CD14-positive monocyte (primary cell): ENCODE results near the gene ZDHHC14. TPM values are rescaled to one million over a fixed set of nuclear protein-coding genes. Genes with fewer than 3 reads are reported as not detected.

Source experiments
- DNase-seq, 3 donors: peaks; one replicate each; pipeline ENCODE4 v3.0.0-alpha.2; 2011 to 2022
- H2AFZ ChIP-seq: 2 replicates; pipeline ENCODE4 v1.6.0; 2012; ENCODE audit warnings: mild to moderate bottlenecking, low read depth, low read length, inconsistent platforms; ENCODE audit not compliant: insufficient read depth, poor library complexity, severe bottlenecking
- H3K27ac ChIP-seq, 2 donors: 1 replicate in 1 of 2; 2 replicates in 1 of 2; pipeline ENCODE4 v1.5.1; 2012 to 2013; ENCODE audit warnings: low read length in 2 of 2, control low read depth in 1 of 2, inconsistent platforms in 1 of 2, low read depth in 1 of 2, mild to moderate bottlenecking in 1 of 2
- H3K27me3 ChIP-seq, 2 donors: one replicate each; pipeline versions ENCODE4 v1.6.0 to v1.6.1; 2011 to 2013; ENCODE audit warnings: low read length in 2 of 2; ENCODE audit not compliant: control insufficient read depth in 2 of 2, insufficient read depth in 2 of 2
- H3K36me3 ChIP-seq, 2 donors: replicated peaks in 1 of 2; 1 replicate in 1 of 2; 2 replicates in 1 of 2; pipeline versions ENCODE4 v1.5.1 to v1.6.1; 2012 to 2013; ENCODE audit warnings: low read length in 2 of 2, control low read depth in 1 of 2, inconsistent platforms in 1 of 2, mild to moderate bottlenecking in 1 of 2; ENCODE audit not compliant: insufficient read depth in 2 of 2, control insufficient read depth in 1 of 2
- H3K4me1 ChIP-seq, 2 donors: 1 replicate in 1 of 2; 2 replicates in 1 of 2; pipeline versions ENCODE4 v1.5.1 to v1.6.1; 2012 to 2013; ENCODE audit warnings: low read length in 2 of 2, control low read depth in 1 of 2, inconsistent platforms in 1 of 2, mild to moderate bottlenecking in 1 of 2, moderate library complexity in 1 of 2; ENCODE audit not compliant: insufficient read depth in 2 of 2, control insufficient read depth in 1 of 2
- H3K4me2 ChIP-seq: replicated peaks from 2 replicates; pipeline ENCODE3; 2012; ENCODE audit warnings: low read length, moderate library complexity, mild to moderate bottlenecking; ENCODE audit not compliant: poor library complexity, severe bottlenecking; ENCODE audit errors: extremely low read depth
- H3K4me3 ChIP-seq, 3 experiments: fragments of 200-600 bp in 1 of 3; sonication (generic) in 1 of 3; replicated peaks in 1 of 3; 1 replicate in 2 of 3; 2 replicates in 1 of 3; pipeline ENCODE4 v1.5.1; 2011 to 2013; ENCODE audit warnings: low read length in 3 of 3, mild to moderate bottlenecking in 3 of 3, control low read depth in 2 of 3, low read depth in 2 of 3, inconsistent platforms in 1 of 3, moderate library complexity in 1 of 3
- H3K79me2 ChIP-seq: 2 replicates; pipeline ENCODE4 v1.6.0; 2012; ENCODE audit warnings: mild to moderate bottlenecking, control low read depth, inconsistent platforms, low read length, moderate library complexity; ENCODE audit not compliant: insufficient read depth
- H3K9ac ChIP-seq: 2 replicates; pipeline ENCODE4 v1.6.0; 2017; ENCODE audit warnings: low read length, mild to moderate bottlenecking; ENCODE audit not compliant: insufficient read depth, poor library complexity, severe bottlenecking
- H3K9me3 ChIP-seq, 2 donors: replicated peaks in 1 of 2; 1 replicate in 1 of 2; 2 replicates in 1 of 2; pipeline versions ENCODE4 v1.5.1 to v1.6.1; 2012 to 2013; ENCODE audit warnings: low read length in 2 of 2, control low read depth in 1 of 2; ENCODE audit not compliant: control insufficient read depth in 1 of 2, insufficient read depth in 1 of 2
- H4K20me1 ChIP-seq: 2 replicates; pipeline ENCODE4 v1.6.0; 2012; ENCODE audit warnings: mild to moderate bottlenecking, low read length, control low read depth, moderate library complexity; ENCODE audit not compliant: insufficient read depth
- H3K27ac Mint-ChIP-seq, 7 donors: one replicate each; pipeline ENCODE4 v1.8.0; 2020; ENCODE audit warnings: mild to moderate bottlenecking in 7 of 7, mixed read lengths in 7 of 7, moderate library complexity in 6 of 7, inconsistent platforms in 2 of 7
- H3K27me3 Mint-ChIP-seq, 3 donors: one replicate each; pipeline ENCODE4 v1.8.0; 2021 to 2022; ENCODE audit warnings: low read depth in 3 of 3, mild to moderate bottlenecking in 3 of 3, mixed read lengths in 3 of 3, moderate library complexity in 3 of 3, inconsistent platforms in 1 of 3
- H3K36me3 Mint-ChIP-seq, 2 donors: one replicate each; pipeline ENCODE4 v1.8.0; 2020; ENCODE audit warnings: mixed read lengths in 2 of 2, inconsistent platforms in 1 of 2, mild to moderate bottlenecking in 1 of 2
- H3K4me1 Mint-ChIP-seq: one replicate; pipeline ENCODE4 v1.8.0; 2020; ENCODE audit warnings: mild to moderate bottlenecking, mixed read lengths
- H3K4me3 Mint-ChIP-seq, 2 donors: one replicate each; pipeline ENCODE4 v1.8.0; 2020; ENCODE audit warnings: mild to moderate bottlenecking in 2 of 2, mixed read lengths in 2 of 2, moderate library complexity in 1 of 2
- H3K9me3 Mint-ChIP-seq, 7 donors: one replicate each; pipeline ENCODE4 v1.8.0; 2020 to 2022; ENCODE audit warnings: mixed read lengths in 7 of 7, mild to moderate bottlenecking in 6 of 7, moderate library complexity in 6 of 7, inconsistent platforms in 2 of 7
- CTCF ChIP-seq: fragments of 200-600 bp; IDR thresholded peaks from one replicate; pipeline ENCODE4 v1.8.0; 2022; ENCODE audit warnings: antibody characterized with exemption, mild to moderate bottlenecking
- WGBS: methylation state at CpG from one replicate; pipeline ENCODE4 v1.1.5; 2013; ENCODE audit warnings: missing lambda C conversion rate; ENCODE audit not compliant: insufficient coverage; 5-methylcytosine and 5-hydroxymethylcytosine counted together
- intact Hi-C, 2 donors: fragments of 100-400 bp; cut with micrococcal nuclease; formaldehyde crosslinking; loops; one replicate each; pipeline versions ENCODE4 v1.15.0 to v1.15.1; 2023
- polyA plus RNA-seq, 3 donors: library from polyadenylated mRNA; depleted of rRNA in 1 of 3; unstranded in 2 of 3; stranded (reverse) in 1 of 3; fragments of 300-500 nt in 2 of 3; fragments of >200 nt in 1 of 3; fragmentation: Illumina TruSeq in 2 of 3; gene quantifications; 1 replicate in 2 of 3; 2 replicates in 1 of 3; pipeline ENCODE4 v1.2.3, GENCODE V29; 2012 to 2021

ZDHHC14 gene
- polyA plus RNA-seq, 3 donors: 0.30 to 1.7 (median 0.93) TPM

- H3K9ac ChIP-seq: no peak overlapping the region
- H3K4me2 ChIP-seq: no peak overlapping the region
- WGBS: 85% methylated on average over 5 of the region's 8 CpGs
- no peak overlapping the region for H3K27ac Mint-ChIP-seq
- peaks cover 0 to 6% of the 10 kb centered on the region in 2 donors for H3K36me3 Mint-ChIP-seq
- no peak overlapping the region for H2AFZ ChIP-seq
- no peaks in the 10 kb centered on the region for H3K9me3 ChIP-seq
- H3K27ac ChIP-seq: no peak overlapping the region
- TF ChIP-seq CTCF: no peak
- H3K4me1 ChIP-seq: peaks cover 0 to 1% of the 10 kb centered on the region in 2 donors
- H3K27me3 ChIP-seq: no peaks in the 10 kb centered on the region
- H3K4me3 ChIP-seq: no peak overlapping the region
- H3K9me3 Mint-ChIP-seq: no peaks in the 10 kb centered on the region
- H3K79me2 ChIP-seq: no peaks in the 10 kb centered on the region
- no peak overlapping the region for H3K4me3 Mint-ChIP-seq
- H3K27me3 Mint-ChIP-seq: peaks cover 4 to 6% (median 5%) of the 10 kb centered on the region in 3 donors
- no peaks in the 10 kb centered on the region for H4K20me1 ChIP-seq
- peaks cover 3% of the 10 kb centered on the region for H3K4me1 Mint-ChIP-seq
- DNase-seq: no peak
- intact Hi-C loops: no loop called here
- no peaks in the 10 kb centered on the region for H3K36me3 ChIP-seq
Measured at GRCh38 chr6:157634546-157634945, 253.6 kb downstream of the ZDHHC14 start.

- peaks cover 4 to 11% (median 6%) of the 10 kb centered on the region in 3 donors for H3K27me3 Mint-ChIP-seq
- Histone ChIP-seq H2AFZ (no peak overlapping the region), H3K36me3 (no peaks in the 10 kb centered on the region), H3K79me2 (no peaks in the 10 kb centered on the region), H3K27ac (no peak overlapping the region), H3K27me3 (no peaks in the 10 kb centered on the region), H3K9me3 (no peaks in the 10 kb centered on the region), H4K20me1 (no peaks in the 10 kb centered on the region), H3K9ac (no peak overlapping the region), H3K4me2 (no peak overlapping the region), H3K4me1 (no peaks in the 10 kb centered on the region), H3K4me3 (no peak overlapping the region)
- no peak overlapping the region for H3K4me3 Mint-ChIP-seq
- intact Hi-C loops: no loop called here
- TF ChIP-seq CTCF: no peak
- peaks cover 6% of the 10 kb centered on the region for H3K4me1 Mint-ChIP-seq
- no peak overlapping the region for H3K27ac Mint-ChIP-seq
- H3K36me3 Mint-ChIP-seq: peaks cover 0 to 6% of the 10 kb centered on the region in 2 donors
- H3K9me3 Mint-ChIP-seq: no peaks in the 10 kb centered on the region
- DNase-seq: no peak
- WGBS: 90% methylated on average over 8 of the region's 23 CpGs
Measured at GRCh38 chr6:157635388-157636244, 254.6 kb downstream of the ZDHHC14 start.
